Activated CD8-positive, alpha-beta memory T cell treated with anti-CD3 and anti-CD28 coated beads for 36 hours (primary cell): Measurements from ENCODE around the gene SCRN1. TPM values are rescaled to one million over a fixed set of nuclear protein-coding genes. Genes with fewer than 3 reads are reported as not detected.
"Not testable (repeated sequence)": the region's sequence is repeated elsewhere in the genome, so short reads cannot be mapped to it uniquely, and the experiment has no call there.

Source experiments
- CTCF ChIA-PET: fragments of 350-600 bp; sonication (Branson Sonifier 250); formaldehyde crosslinking; loops from one replicate; lab custom pipeline; 2021; ENCODE audit warnings: antibody characterized with exemption; lab: Charles Lee
- POLR2A ChIA-PET: fragments of 350-600 bp; sonication (Branson Sonifier 250); formaldehyde crosslinking; loops from one replicate; lab custom pipeline; 2021; ENCODE audit warnings: antibody characterized with exemption; lab: Charles Lee
- total RNA-seq, 2 experiments: library from RNA; stranded (reverse); gene quantifications; one replicate each; pipeline ENCODE4 v1.2.3, GENCODE V29; 2021

Gene SCRN1
- total RNA-seq, 2 experiments from 2014 or later: 3.4 to 4.7 TPM

- ChIA-PET CTCF (no interaction called here), POLR2A (no interaction called here)
These were observed 83.2 kb downstream of the SCRN1 start for GRCh38 chr7:29906200-29907022.

- POLR2A ChIA-PET: no interaction called here
- CTCF ChIA-PET: no interaction called here
These were observed 88.9 kb downstream of the SCRN1 start for GRCh38 chr7:29900745-29901144.

- ChIA-PET CTCF (no interaction called here), POLR2A (no interaction called here)
These were observed 91.3 kb downstream of the SCRN1 start for GRCh38 chr7:29898301-29898700.

GRCh38 chr7:29896685-29897411 is 92.8 kb downstream of the SCRN1 start:
- POLR2A ChIA-PET: no interaction called here
- CTCF ChIA-PET: no interaction called here

- CTCF ChIA-PET: no interaction called here
- POLR2A ChIA-PET: no interaction called here
These were observed 94.0 kb downstream of the SCRN1 start for GRCh38 chr7:29895559-29895958.

- CTCF ChIA-PET: no interaction called here
- POLR2A ChIA-PET: no interaction called here
These were observed 95.3 kb downstream of the SCRN1 start for GRCh38 chr7:29894256-29894655.

GRCh38 chr7:29893351-29893965 is 96.1 kb downstream of the SCRN1 start:
- ChIA-PET CTCF (no interaction called here), POLR2A (no interaction called here)

- POLR2A ChIA-PET: no interaction called here
- CTCF ChIA-PET: no interaction called here
These were observed 97.4 kb downstream of the SCRN1 start for GRCh38 chr7:29892231-29892630.

GRCh38 chr7:29891766-29892165 is 97.8 kb downstream of the SCRN1 start:
- CTCF ChIA-PET: no interaction called here
- POLR2A ChIA-PET: interaction anchor here (0.6 kb wide), 1 partner anchor 111 kb away, joined by 4 read pairs; no protein-coding TSS in a partner anchor

GRCh38 chr7:29890786-29891185 is 98.8 kb downstream of the SCRN1 start:
- POLR2A ChIA-PET, CTCF ChIA-PET: not testable (repeated sequence)

GRCh38 chr7:29890251-29890650 is 99.3 kb downstream of the SCRN1 start:
- POLR2A ChIA-PET: no interaction called here
- CTCF ChIA-PET: no interaction called here

- ChIA-PET POLR2A (no interaction called here), CTCF (interaction anchor here (1.0 kb wide), 1 partner anchor 11 kb away, joined by 3 read pairs; no protein-coding TSS in a partner anchor)
These were observed 100.3 kb downstream of the SCRN1 start for GRCh38 chr7:29889288-29889687.

- POLR2A ChIA-PET: no interaction called here
- CTCF ChIA-PET: no interaction called here
These were observed 101.6 kb downstream of the SCRN1 start for GRCh38 chr7:29888006-29888405.

- ChIA-PET POLR2A (no interaction called here), CTCF (no interaction called here)
These were observed 102.8 kb downstream of the SCRN1 start for GRCh38 chr7:29886827-29887226.

- ChIA-PET POLR2A (no interaction called here), CTCF (no interaction called here)
These were observed 104.0 kb downstream of the SCRN1 start for GRCh38 chr7:29885626-29886025.

- CTCF ChIA-PET: no interaction called here
- POLR2A ChIA-PET: no interaction called here
These were observed 105.0 kb downstream of the SCRN1 start for GRCh38 chr7:29884399-29885272.

GRCh38 chr7:29883462-29884398 is 105.9 kb downstream of the SCRN1 start:
- CTCF ChIA-PET: no interaction called here
- POLR2A ChIA-PET: no interaction called here

- POLR2A ChIA-PET: no interaction called here
- CTCF ChIA-PET: no interaction called here
These were observed 107.1 kb downstream of the SCRN1 start for GRCh38 chr7:29882481-29882880.
